Measurements from ENCODE around the gene NAPSA.
"Not testable (repeated sequence)": the region's sequence is repeated elsewhere in the genome, so short reads cannot be mapped to it uniquely, and the experiment has no call there.

The NAPSA gene

GRCh38 chr19:50341091-50341564, 24.3 kb downstream of the NAPSA start:
- POLR2A ChIA-PET, result no interaction called here
- no peak for DNase-seq (ENCODE audit: extremely low spot score)
- no peak for TF ChIP-seq ARNT (IDR thresholded peaks at IDR 0.05)
- no peak for TF ChIP-seq TARDBP (IDR thresholded peaks at IDR 0.05)
- no peak for TF ChIP-seq ZNF384 (IDR thresholded peaks at IDR 0.05)
- no peak for TF ChIP-seq ELF4 (IDR thresholded peaks at IDR 0.05)
- TF ChIP-seq CTBP1 (IDR thresholded peaks at IDR 0.05; ENCODE audit: borderline replicate concordance), result no peak
- no peak for TF ChIP-seq NFRKB (IDR thresholded peaks at IDR 0.05)
- CTCF ChIA-PET, result no interaction called here

DNA sequence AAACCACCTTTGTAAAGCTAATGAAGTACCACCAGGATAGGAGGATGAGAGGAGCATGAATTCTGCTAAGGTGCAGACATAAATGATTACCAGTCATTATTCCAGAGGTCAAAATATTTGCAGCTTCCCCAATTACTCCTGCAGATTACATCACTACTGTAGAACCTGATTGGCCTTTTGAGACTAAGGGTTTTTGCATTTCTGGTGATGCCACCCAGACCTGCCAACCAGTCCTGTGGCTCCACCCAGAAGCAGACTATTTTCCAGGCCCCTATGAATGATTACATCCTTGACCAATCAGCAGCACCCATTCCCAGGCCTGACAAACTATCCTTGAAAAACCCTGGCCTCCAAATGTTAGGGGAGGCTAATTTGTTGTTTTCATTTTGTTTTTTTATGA, 25.1 kb downstream of the NAPSA start:
- DNase-seq (ENCODE audit: extremely low spot score), result no peak
- TF ChIP-seq L3MBTL2 (conservative IDR thresholded peaks at IDR 0.05), result no peak
- TF ChIP-seq BHLHE40 (IDR thresholded peaks at IDR 0.05; ENCODE audit: borderline replicate concordance), result no peak
- no peak for TF ChIP-seq SP1 (IDR thresholded peaks at IDR 0.05)
- no peak for TF ChIP-seq ELF4 (IDR thresholded peaks at IDR 0.05)
- no peak for TF ChIP-seq ARNT (IDR thresholded peaks at IDR 0.05)
- TF ChIP-seq ZNF384 (IDR thresholded peaks at IDR 0.05), result no peak
- no peak for TF ChIP-seq HDGF (IDR thresholded peaks at IDR 0.05; ENCODE audit: borderline replicate concordance)
- POLR2A ChIA-PET, result no interaction called here
- CTCF ChIA-PET, result no interaction called here

DNA sequence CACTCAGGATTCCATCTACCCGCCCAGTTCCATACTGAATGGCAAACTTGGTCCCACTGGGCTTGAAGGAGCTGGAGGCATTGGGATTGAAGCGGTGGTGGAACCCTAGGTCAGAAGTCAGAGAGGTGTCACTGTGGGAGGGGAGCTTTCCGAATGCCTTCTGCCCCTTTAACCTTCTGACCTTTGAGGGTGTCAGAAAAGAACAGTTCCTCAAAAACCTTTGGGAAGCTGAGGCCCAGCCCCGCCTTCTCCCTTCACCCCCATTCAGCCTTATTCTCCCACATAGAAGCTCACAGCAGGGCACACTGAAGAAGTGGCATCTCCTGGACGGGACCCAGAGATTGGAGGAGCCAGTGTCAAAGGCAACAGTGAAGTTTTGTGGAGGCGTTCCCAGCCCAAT, 28.4 kb downstream of the NAPSA start:
- POLR2A ChIA-PET; DNase-seq (ENCODE audit: extremely low spot score); CTCF ChIA-PET: not testable (repeated sequence)

DNA sequence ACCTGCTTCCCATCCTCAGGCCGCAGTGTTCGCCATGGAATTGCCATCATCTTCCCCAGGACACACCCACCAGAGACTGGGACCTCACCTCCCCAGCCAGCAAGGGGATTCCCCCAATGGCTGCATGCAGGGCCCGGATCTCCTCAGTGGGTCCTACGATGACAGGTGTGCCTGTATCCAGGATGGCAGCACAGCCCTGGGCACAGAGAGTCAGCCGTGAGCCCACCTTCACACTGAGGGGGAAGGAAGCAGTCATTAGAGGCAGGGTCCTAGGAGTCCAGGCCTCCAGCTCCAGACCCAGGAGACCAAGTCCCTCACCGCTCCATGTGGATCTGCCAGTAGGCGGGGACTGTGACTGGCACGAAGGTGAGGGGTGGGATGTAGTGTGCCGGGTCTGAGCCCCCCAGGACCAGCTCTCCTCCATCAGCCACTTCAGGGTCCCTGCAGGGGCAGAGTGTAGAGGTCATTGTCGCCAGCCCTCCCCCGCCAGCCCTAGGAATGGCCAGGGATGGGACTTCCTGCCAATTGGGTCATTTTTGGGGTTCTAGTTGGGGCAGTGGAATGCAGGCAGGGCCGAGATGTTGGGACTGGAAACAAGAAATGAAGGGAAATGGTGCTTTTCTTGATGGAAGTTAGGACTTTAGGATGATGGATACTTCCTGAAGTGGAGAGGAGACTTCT, 30.6 kb downstream of the NAPSA start:
- POLR2A ChIA-PET, result interaction anchor here (1.0 kb wide), 1 partner anchor 50 kb away, joined by 3 read pairs; the partner anchor contains the start of gene POLD1
- CTCF ChIA-PET, result no interaction called here
- TF ChIP-seq HDGF (IDR thresholded peaks at IDR 0.05; ENCODE audit: borderline replicate concordance), result no peak
- no peak for TF ChIP-seq BHLHE40 (IDR thresholded peaks at IDR 0.05; ENCODE audit: borderline replicate concordance)
- no peak for TF ChIP-seq ZNF384 (IDR thresholded peaks at IDR 0.05)
- TF ChIP-seq ARNT (IDR thresholded peaks at IDR 0.05), result no peak
- TF ChIP-seq FOXK2 (IDR thresholded peaks at IDR 0.05), result no peak
- TF ChIP-seq TARDBP (IDR thresholded peaks at IDR 0.05), result no peak
- no peak for TF ChIP-seq PKNOX1 (IDR thresholded peaks at IDR 0.05)
- DNase-seq (ENCODE audit: extremely low spot score), result no peak

GRCh38 chr19:50333737-50334617, 31.5 kb downstream of the NAPSA start:
- POLR2A ChIA-PET, result interaction anchor here (0.6 to 1.1 kb wide), 7 partner anchors 18 to 377 kb away, joined by 3 to 7 read pairs (median 3); partner anchors contain the start of gene POLD1
- CTCF ChIA-PET, result no interaction called here
- DNase-seq (ENCODE audit: extremely low spot score), result peak; percentile 93
- TF ChIP-seq SP1 (IDR thresholded peaks at IDR 0.05) (no peak), TARDBP (IDR thresholded peaks at IDR 0.05) (peak; percentile 91), L3MBTL2 (conservative IDR thresholded peaks at IDR 0.05) (peak; percentile 99), HDGF (IDR thresholded peaks at IDR 0.05; ENCODE audit: borderline replicate concordance) (no peak), PKNOX1 (IDR thresholded peaks at IDR 0.05) (peak; percentile 63; the same call in 1 of the 2 replicates), LEF1 (IDR thresholded peaks at IDR 0.05; ENCODE audit: borderline replicate concordance) (no peak), ELF4 (IDR thresholded peaks at IDR 0.05) (peak; percentile 53; the same call in 1 of the 2 replicates)

DNA sequence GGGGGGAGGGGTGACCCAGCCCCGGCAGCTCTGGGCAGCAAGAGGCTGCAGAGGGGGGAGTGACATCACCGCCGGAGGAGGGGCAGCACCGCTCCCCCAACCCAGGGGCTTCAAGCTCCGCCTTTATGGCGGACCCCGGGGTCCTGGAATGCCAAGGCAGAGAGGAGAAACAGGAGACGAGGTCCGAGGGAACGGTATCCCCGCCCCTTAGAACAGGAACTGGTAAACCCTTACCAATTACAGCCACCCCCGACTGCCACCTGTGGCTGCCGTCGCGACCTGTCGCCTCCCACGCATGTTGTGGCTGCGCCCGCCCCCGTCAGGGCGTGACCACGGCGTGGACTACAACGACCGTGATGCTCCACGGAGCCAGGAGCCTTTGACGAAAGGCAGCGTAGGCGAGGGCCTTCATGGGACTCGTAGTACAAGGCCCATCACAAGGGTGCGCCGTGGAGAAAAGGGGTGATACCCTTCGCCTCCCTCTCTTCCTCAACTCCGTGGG, 32.2 kb downstream of the NAPSA start:
- TF ChIP-seq L3MBTL2 (conservative IDR thresholded peaks at IDR 0.05) (no peak), FOXK2 (IDR thresholded peaks at IDR 0.05) (no peak), PKNOX1 (IDR thresholded peaks at IDR 0.05) (no peak), HDGF (IDR thresholded peaks at IDR 0.05; ENCODE audit: borderline replicate concordance) (no peak), NFRKB (IDR thresholded peaks at IDR 0.05) (no peak), SP1 (IDR thresholded peaks at IDR 0.05) (no peak)
- POLR2A ChIA-PET, result interaction anchor here (0.6 to 1.1 kb wide), 6 partner anchors 18 to 377 kb away, joined by 3 to 7 read pairs (median 4); no protein-coding TSS in a partner anchor
- peak; percentile 82 for DNase-seq (ENCODE audit: extremely low spot score)
- CTCF ChIA-PET, result no interaction called here

Measured in HEK293T (cell line).